Trophoblast cell (in vitro differentiated cells and primary cell): ENCODE results near the gene PKP3.

Experiments
- DNase-seq, 2 donors: peaks; one replicate each; pipeline ENCODE4 v3.0.0-alpha.2; 2016
- H2AFZ ChIP-seq: 2 replicates; pipeline ENCODE4 v1.6.1; 2013; ENCODE audit warnings: low read length, moderate library complexity, mild to moderate bottlenecking; ENCODE audit not compliant: insufficient read depth, poor library complexity
- H2AK5ac ChIP-seq: 2 replicates; pipeline ENCODE4 v1.6.1; 2013; ENCODE audit warnings: mild to moderate bottlenecking, low read length
- H2BK120ac ChIP-seq: 2 replicates; pipeline ENCODE4 v1.6.1; 2013; ENCODE audit warnings: low read length, mild to moderate bottlenecking, moderate library complexity; ENCODE audit not compliant: insufficient read depth, poor library complexity
- H2BK12ac ChIP-seq: 2 replicates; pipeline ENCODE4 v1.6.1; 2013; ENCODE audit warnings: mild to moderate bottlenecking, low read length, moderate library complexity
- H2BK5ac ChIP-seq: 2 replicates; pipeline ENCODE4 v1.6.1; 2013; ENCODE audit warnings: low read length, low read depth, moderate library complexity, mild to moderate bottlenecking; ENCODE audit not compliant: poor library complexity
- H3K14ac ChIP-seq: 2 replicates; pipeline ENCODE4 v1.6.1; 2013; ENCODE audit warnings: mild to moderate bottlenecking, low read length
- H3K18ac ChIP-seq: 2 replicates; pipeline ENCODE4 v1.6.1; 2013; ENCODE audit warnings: mild to moderate bottlenecking, low read length
- H3K23ac ChIP-seq: 2 replicates; pipeline ENCODE4 v1.6.1; 2013; ENCODE audit warnings: low read length
- H3K27ac ChIP-seq: 2 replicates; pipeline ENCODE4 v1.5.1; 2013; ENCODE audit warnings: low read depth, mild to moderate bottlenecking, inconsistent platforms, low read length, moderate library complexity
- H3K27me3 ChIP-seq: 2 replicates; pipeline ENCODE4 v1.6.1; 2013; ENCODE audit warnings: inconsistent platforms, mild to moderate bottlenecking, low read length, moderate library complexity; ENCODE audit not compliant: insufficient read depth
- H3K36me3 ChIP-seq, 2 experiments: 1 replicate in 1 of 2; 2 replicates in 1 of 2; pipeline ENCODE4 v1.6.1; 2013; ENCODE audit warnings: low read length in 2 of 2, mild to moderate bottlenecking in 2 of 2, moderate library complexity in 1 of 2; ENCODE audit not compliant: insufficient read depth in 2 of 2, control insufficient read depth in 1 of 2
- H3K4ac ChIP-seq: 2 replicates; pipeline ENCODE4 v1.6.1; 2013; ENCODE audit warnings: low read depth, mild to moderate bottlenecking, low read length, moderate library complexity
- H3K4me1 ChIP-seq, 2 experiments: 1 replicate in 1 of 2; 2 replicates in 1 of 2; pipeline ENCODE4 v1.6.1; 2013; ENCODE audit warnings: low read length in 2 of 2, mild to moderate bottlenecking in 2 of 2, moderate library complexity in 1 of 2; ENCODE audit not compliant: insufficient read depth in 2 of 2, control insufficient read depth in 1 of 2
- H3K4me2 ChIP-seq: 2 replicates; pipeline ENCODE4 v1.6.1; 2013; ENCODE audit warnings: inconsistent platforms, mild to moderate bottlenecking, low read length, moderate library complexity
- H3K4me3 ChIP-seq: 2 replicates; pipeline ENCODE4 v1.5.1; 2013; ENCODE audit warnings: mild to moderate bottlenecking, low read depth, low read length, inconsistent platforms
- H3K79me1 ChIP-seq: one replicate; pipeline ENCODE4 v1.6.1; 2013; ENCODE audit warnings: low read length
- H3K79me2 ChIP-seq: 2 replicates; pipeline ENCODE4 v1.6.1; 2013; ENCODE audit warnings: low read length, mild to moderate bottlenecking; ENCODE audit not compliant: control insufficient read depth, insufficient read depth, poor library complexity
- H3K9ac ChIP-seq: 2 replicates; pipeline ENCODE4 v1.6.1; 2013; ENCODE audit warnings: mild to moderate bottlenecking, low read length
- H3K9me3 ChIP-seq: 2 replicates; pipeline ENCODE4 v1.6.1; 2013; ENCODE audit warnings: low read depth, mild to moderate bottlenecking, control low read depth, inconsistent platforms, low read length; ENCODE audit not compliant: insufficient read depth
- H4K12ac ChIP-seq: 2 replicates; pipeline ENCODE4 v1.6.1; 2013; ENCODE audit warnings: low read depth, mild to moderate bottlenecking, low read length, moderate library complexity
- H4K8ac ChIP-seq: 2 replicates; pipeline ENCODE4 v1.6.1; 2013; ENCODE audit warnings: low read depth, mild to moderate bottlenecking, low read length, moderate library complexity
- H4K91ac ChIP-seq: one replicate; pipeline ENCODE4 v1.6.1; 2013; ENCODE audit warnings: low read depth, mild to moderate bottlenecking, low read length, moderate library complexity
- WGBS: extraction: QIAGEN DNeasy Blood & Tissue Kit; methylation state at CpG from one replicate; pipeline ENCODE4 v1.1.7; 2013; ENCODE audit warnings: missing lambda C conversion rate; ENCODE audit not compliant: insufficient read length, insufficient coverage; ENCODE audit errors: extremely low coverage; 5-methylcytosine and 5-hydroxymethylcytosine counted together

PKP3 gene

GRCh38 chr11:392102-392777 lies 1.8 kb upstream of the PKP3 start:
- no peak overlapping the region for H3K4me3 ChIP-seq
- peak overlapping the region; percentile 62 for H3K14ac ChIP-seq
- no peak overlapping the region for H3K4me2 ChIP-seq
- no peaks in the 10 kb centered on the region for H3K27me3 ChIP-seq
- H3K4ac ChIP-seq = no peak overlapping the region
- no peak overlapping the region for H3K9ac ChIP-seq
- H2AK5ac ChIP-seq = peak overlapping the region; percentile 51
- H3K79me1 ChIP-seq = peaks cover 32% of the 10 kb centered on the region
- H2BK5ac ChIP-seq = peak overlapping the region; percentile 90
- peak overlapping the region; percentile 86 for H4K8ac ChIP-seq
- H3K27ac ChIP-seq = peak overlapping the region; percentile 20
- peaks cover 20% of the 10 kb centered on the region for H3K79me2 ChIP-seq
- peak overlapping the region; percentile 88 for H2BK12ac ChIP-seq
- H3K4me1 ChIP-seq = peaks cover 29 to 38% of the 10 kb centered on the region in 2 experiments
- no peak overlapping the region for H3K23ac ChIP-seq
- peaks cover 6 to 8% of the 10 kb centered on the region in 2 experiments for H3K36me3 ChIP-seq
- no peak overlapping the region for H4K12ac ChIP-seq
- no peak for DNase-seq
- peak overlapping the region; percentile 94 for H2BK120ac ChIP-seq
- no CpG with 5 or more reads among the region's 36 CpGs for WGBS
- H3K18ac ChIP-seq = peak overlapping the region; percentile 30
- peak overlapping the region; percentile 96 for H4K91ac ChIP-seq
- no peak overlapping the region for H2AFZ ChIP-seq
- H3K9me3 ChIP-seq = peaks cover 4% of the 10 kb centered on the region

DNA sequence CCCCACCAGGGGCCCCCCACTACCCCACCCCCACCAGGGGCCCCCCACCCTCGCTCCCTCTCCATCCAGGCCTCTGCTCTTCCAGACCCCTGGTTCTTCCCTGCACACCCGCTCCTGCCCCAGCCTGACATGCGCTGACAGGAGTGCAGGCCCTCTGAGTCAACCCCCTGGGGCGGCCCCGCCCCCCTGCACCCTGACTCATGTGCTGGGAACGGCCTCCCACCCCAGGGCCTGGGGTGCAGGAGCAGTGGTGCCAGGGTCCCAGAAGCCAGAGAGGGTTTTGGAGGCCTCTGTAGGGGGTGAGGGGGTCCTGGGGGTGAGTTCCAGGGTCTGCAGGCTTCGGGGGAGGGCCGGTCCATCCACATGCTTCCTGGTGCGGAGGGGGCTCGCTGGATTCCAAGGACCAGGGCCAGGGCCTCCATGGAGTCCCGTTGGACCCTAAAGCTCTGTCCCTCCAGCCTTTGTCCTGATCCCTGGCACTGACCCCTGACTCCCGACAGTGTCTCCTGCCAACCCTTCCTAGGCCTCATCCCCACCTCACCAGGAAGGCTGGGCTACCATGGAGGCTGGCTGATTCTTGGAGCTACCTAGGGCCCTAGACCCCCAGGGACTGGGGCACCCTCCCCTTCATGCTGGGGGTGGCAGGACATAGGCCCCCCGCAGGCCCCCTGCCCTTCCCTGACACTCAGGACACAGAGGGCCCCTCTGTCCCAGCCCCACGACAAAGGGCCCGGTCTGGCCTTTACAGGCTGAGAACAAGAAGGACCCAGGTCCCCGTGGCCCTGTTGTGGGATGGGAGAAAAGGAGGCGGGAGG lies 583 bp upstream of the PKP3 start:
- H3K79me2 ChIP-seq = peaks cover 20% of the 10 kb centered on the region
- no peak overlapping the region for H3K4me3 ChIP-seq
- peak overlapping the region; percentile 96 for H3K14ac ChIP-seq
- peak overlapping the region; percentile 87 for H3K4ac ChIP-seq
- H3K9ac ChIP-seq = no peak overlapping the region
- DNase-seq = peak; percentile 90 to 93
- H4K12ac ChIP-seq = peak overlapping the region; percentile 80
- H2BK5ac ChIP-seq = peak overlapping the region; percentile 95
- H2BK120ac ChIP-seq = peak overlapping the region; percentile 100
- H2AK5ac ChIP-seq = peak overlapping the region; percentile 96
- peaks cover 29 to 38% of the 10 kb centered on the region in 2 experiments for H3K4me1 ChIP-seq
- H3K4me2 ChIP-seq = peak overlapping the region; percentile 79
- no CpG with 5 or more reads among the region's 17 CpGs for WGBS
- peak overlapping the region; percentile 98 for H3K27ac ChIP-seq
- H3K36me3 ChIP-seq = peaks cover 18 to 20% of the 10 kb centered on the region in 2 experiments
- H3K23ac ChIP-seq = no peak overlapping the region
- peak overlapping the region; percentile 100 for H4K91ac ChIP-seq
- peak overlapping the region; percentile 84 for H2BK12ac ChIP-seq
- peaks cover 5% of the 10 kb centered on the region for H3K9me3 ChIP-seq
- H3K79me1 ChIP-seq = peaks cover 32% of the 10 kb centered on the region
- H3K27me3 ChIP-seq = no peaks in the 10 kb centered on the region
- peak overlapping the region; percentile 93 for H4K8ac ChIP-seq
- H2AFZ ChIP-seq = peak overlapping the region; percentile 47
- peak overlapping the region; percentile 94 for H3K18ac ChIP-seq

GRCh38 chr11:394858-395655 lies 1.0 kb downstream of the PKP3 start:
- peak overlapping the region; percentile 39 for H2BK12ac ChIP-seq
- H3K18ac ChIP-seq = peak overlapping the region; percentile 76
- peaks cover 32% of the 10 kb centered on the region for H3K79me1 ChIP-seq
- peaks cover 29 to 38% of the 10 kb centered on the region in 2 experiments for H3K4me1 ChIP-seq
- H2BK120ac ChIP-seq = peak overlapping the region; percentile 88
- peak overlapping the region; percentile 66 for H2BK5ac ChIP-seq
- peaks cover 20% of the 10 kb centered on the region for H3K79me2 ChIP-seq
- peak overlapping the region; percentile 69 for H4K8ac ChIP-seq
- H3K27ac ChIP-seq = peak overlapping the region; percentile 98
- no peaks in the 10 kb centered on the region for H3K27me3 ChIP-seq
- H3K4me2 ChIP-seq = peak overlapping the region; percentile 79
- peak overlapping the region; percentile 24 for H4K12ac ChIP-seq
- peak overlapping the region; percentile 84 for H3K14ac ChIP-seq
- peak overlapping the region; percentile 76 for H3K4me3 ChIP-seq
- H3K23ac ChIP-seq = no peak overlapping the region
- peak overlapping the region; percentile 91 for H3K4ac ChIP-seq
- H2AK5ac ChIP-seq = peak overlapping the region; percentile 73
- peak overlapping the region; percentile 19 for H2AFZ ChIP-seq
- peak overlapping the region; percentile 65 for H3K9ac ChIP-seq
- H3K36me3 ChIP-seq = peaks cover 29 to 32% of the 10 kb centered on the region in 2 experiments
- DNase-seq = no peak
- H3K9me3 ChIP-seq = peaks cover 14% of the 10 kb centered on the region
- peak overlapping the region; percentile 100 for H4K91ac ChIP-seq
- no CpG with 5 or more reads among the region's 25 CpGs for WGBS

- Histone ChIP-seq H3K9ac (no peak overlapping the region), H3K4me2 (no peak overlapping the region), H4K91ac (no peak overlapping the region), H4K12ac (no peak overlapping the region), H2BK12ac (no peak overlapping the region), H3K27me3 (no peaks in the 10 kb centered on the region), H2AFZ (no peak overlapping the region), H3K14ac (no peak overlapping the region), H3K4ac (peak overlapping the region; percentile 91), H3K36me3 (peaks cover 34 to 37% of the 10 kb centered on the region in 2 experiments), H2AK5ac (peak overlapping the region; percentile 63), H3K27ac (no peak overlapping the region), H3K23ac (no peak overlapping the region), H4K8ac (no peak overlapping the region), H2BK120ac (no peak overlapping the region), H3K9me3 (peaks cover 19% of the 10 kb centered on the region), H3K79me2 (peaks cover 20% of the 10 kb centered on the region), H3K4me3 (no peak overlapping the region), H2BK5ac (no peak overlapping the region), H3K79me1 (peaks cover 32% of the 10 kb centered on the region), H3K18ac (peak overlapping the region; percentile 76), H3K4me1 (peaks cover 29 to 38% of the 10 kb centered on the region in 2 experiments)
- no CpG with 5 or more reads among the region's 11 CpGs for WGBS
- DNase-seq = peak in 1 of 2 donors; percentile 38
Observed at GRCh38 chr11:395866-396265, 1.9 kb downstream of the PKP3 start.
